ENCODE results near the gene UNC119B. TPM values are rescaled to one million over a fixed set of nuclear protein-coding genes. Genes with fewer than 3 reads are reported as not detected.

UNC119B gene
- total RNA-seq, 4 donors from 2014 or later: 44.1 to 65.3 (median 61.6) TPM

DNA sequence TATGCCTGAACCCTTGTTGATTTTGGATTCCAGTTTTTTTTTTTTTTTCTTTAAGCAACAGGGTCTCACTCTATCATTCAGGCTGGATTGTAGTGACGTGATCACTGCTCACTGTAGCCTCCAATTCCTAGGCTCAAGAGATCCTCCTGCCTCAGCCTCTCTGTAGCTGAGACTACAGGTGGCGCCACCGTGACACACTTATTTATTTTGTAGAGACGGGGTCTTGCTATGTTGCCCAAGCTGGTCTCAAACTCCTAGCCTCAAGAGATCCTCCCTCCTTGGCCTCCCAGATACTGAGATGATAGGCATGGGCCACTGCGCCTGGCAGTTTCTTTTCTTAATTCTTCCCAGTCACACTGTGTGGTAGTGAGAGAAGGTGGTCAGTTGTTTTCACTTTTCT, 40.5 kb downstream of the UNC119B start:
- 95 to 97% methylated on average over 5 of the region's 5 CpGs for WGBS, 2 donors
- Histone ChIP-seq H3K27me3 (no peaks in the 10 kb centered on the region), H3K9me3 (no peaks in the 10 kb centered on the region), H3K4me1 (no peaks in the 10 kb centered on the region), H3K36me3 (no peaks in the 10 kb centered on the region), H3K27ac (no peak overlapping the region), H3K4me3 (replicated peaks in 1 of 3) (no peak overlapping the region)
- intact Hi-C loops (cut with DNase I): no loop called here
- no peak for DNase-seq
- TF ChIP-seq, protein P1, sequence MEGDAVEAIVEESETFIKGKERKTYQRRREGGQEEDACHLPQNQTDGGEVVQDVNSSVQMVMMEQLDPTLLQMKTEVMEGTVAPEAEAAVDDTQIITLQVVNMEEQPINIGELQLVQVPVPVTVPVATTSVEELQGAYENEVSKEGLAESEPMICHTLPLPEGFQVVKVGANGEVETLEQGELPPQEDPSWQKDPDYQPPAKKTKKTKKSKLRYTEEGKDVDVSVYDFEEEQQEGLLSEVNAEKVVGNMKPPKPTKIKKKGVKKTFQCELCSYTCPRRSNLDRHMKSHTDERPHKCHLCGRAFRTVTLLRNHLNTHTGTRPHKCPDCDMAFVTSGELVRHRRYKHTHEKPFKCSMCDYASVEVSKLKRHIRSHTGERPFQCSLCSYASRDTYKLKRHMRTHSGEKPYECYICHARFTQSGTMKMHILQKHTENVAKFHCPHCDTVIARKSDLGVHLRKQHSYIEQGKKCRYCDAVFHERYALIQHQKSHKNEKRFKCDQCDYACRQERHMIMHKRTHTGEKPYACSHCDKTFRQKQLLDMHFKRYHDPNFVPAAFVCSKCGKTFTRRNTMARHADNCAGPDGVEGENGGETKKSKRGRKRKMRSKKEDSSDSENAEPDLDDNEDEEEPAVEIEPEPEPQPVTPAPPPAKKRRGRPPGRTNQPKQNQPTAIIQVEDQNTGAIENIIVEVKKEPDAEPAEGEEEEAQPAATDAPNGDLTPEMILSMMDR (IDR thresholded peaks at IDR 0.05): no peak
- TF ChIP-seq POLR2A (IDR thresholded peaks at IDR 0.05): no peak

DNA sequence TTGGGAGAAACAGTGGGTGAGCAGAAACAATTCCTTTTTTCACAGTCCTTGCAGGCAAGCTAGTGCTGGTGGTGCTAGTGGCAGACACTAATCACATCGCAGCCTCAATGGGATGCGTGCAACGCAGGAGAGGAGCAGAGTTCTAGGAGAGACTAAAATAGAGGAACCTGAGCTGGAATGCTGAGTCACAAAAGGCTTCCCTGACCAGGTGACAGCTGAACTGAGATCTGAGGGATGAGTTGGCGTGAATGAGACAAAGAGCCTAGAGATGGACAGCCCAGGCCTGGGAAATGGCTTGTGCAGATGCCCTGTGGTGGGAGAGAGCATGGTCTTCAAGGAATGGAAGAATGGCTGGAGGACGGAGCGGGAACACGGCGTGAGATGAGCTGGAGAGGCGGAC, 41.1 kb downstream of the UNC119B start:
- Histone ChIP-seq H3K4me1 (no peaks in the 10 kb centered on the region), H3K27ac (no peak overlapping the region), H3K9me3 (no peaks in the 10 kb centered on the region), H3K4me3 (replicated peaks in 1 of 3) (no peak overlapping the region), H3K27me3 (no peaks in the 10 kb centered on the region), H3K36me3 (no peaks in the 10 kb centered on the region)
- DNase-seq: no peak
- no peak for TF ChIP-seq POLR2A (IDR thresholded peaks at IDR 0.05)
- TF ChIP-seq, protein P1 (IDR thresholded peaks at IDR 0.05): no peak
- intact Hi-C loops (cut with DNase I): no loop called here
- WGBS, 2 donors: 96% methylated on average over 9 of the region's 9 CpGs

DNA sequence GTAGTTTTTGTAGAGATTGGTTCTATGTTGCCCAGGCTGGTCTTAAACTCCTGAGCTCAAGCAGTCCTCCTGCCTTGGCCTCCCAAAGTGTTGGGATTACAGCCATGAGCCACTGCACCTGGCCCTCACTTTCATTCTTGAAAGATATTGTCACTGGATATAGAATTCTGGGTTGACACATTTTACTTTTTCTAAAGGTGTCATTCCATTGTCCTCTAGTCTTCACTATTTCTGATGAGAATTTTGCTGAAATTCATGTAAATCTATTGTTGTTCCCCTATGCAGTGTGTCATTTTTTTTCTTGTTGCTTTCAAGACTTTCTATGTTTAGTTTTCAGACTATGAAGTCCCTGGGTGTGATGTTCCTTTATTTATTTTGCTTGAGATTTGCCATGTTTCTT, 44.5 kb downstream of the UNC119B start:
- Histone ChIP-seq H3K36me3 (no peaks in the 10 kb centered on the region), H3K27me3 (no peaks in the 10 kb centered on the region), H3K9me3 (no peaks in the 10 kb centered on the region), H3K4me1 (no peaks in the 10 kb centered on the region), H3K27ac (no peak overlapping the region), H3K4me3 (replicated peaks in 1 of 3) (no peak overlapping the region)
- no peak for TF ChIP-seq POLR2A (IDR thresholded peaks at IDR 0.05)
- TF ChIP-seq, protein P1 (IDR thresholded peaks at IDR 0.05): no peak
- intact Hi-C loops (cut with DNase I): no loop called here
- DNase-seq: no peak

DNA sequence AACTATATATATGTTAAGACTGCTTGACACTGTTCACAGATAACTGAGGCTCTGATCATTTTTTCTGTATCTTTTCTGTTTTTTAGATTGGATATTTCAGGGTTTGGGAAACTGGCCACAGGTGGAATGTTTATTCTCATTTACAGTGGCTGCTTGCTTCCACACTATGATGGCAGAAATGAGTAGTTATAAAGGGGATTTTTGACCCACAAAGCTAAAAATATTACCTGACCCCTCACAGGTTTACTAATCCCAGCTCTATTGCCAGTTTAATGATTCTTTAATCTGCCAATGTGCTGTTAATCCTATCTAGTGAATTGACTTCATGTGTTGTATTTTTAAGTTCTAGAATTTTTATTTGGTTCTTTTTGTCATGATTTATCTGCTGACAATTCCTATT, 45.0 kb downstream of the UNC119B start:
- Histone ChIP-seq H3K4me3 (replicated peaks in 1 of 3) (no peak overlapping the region), H3K36me3 (no peaks in the 10 kb centered on the region), H3K27ac (no peak overlapping the region), H3K27me3 (no peaks in the 10 kb centered on the region), H3K9me3 (no peaks in the 10 kb centered on the region), H3K4me1 (no peaks in the 10 kb centered on the region)
- intact Hi-C loops (cut with DNase I): no loop called here
- no peak for DNase-seq
- TF ChIP-seq, protein P1 (IDR thresholded peaks at IDR 0.05): no peak
- no peak for TF ChIP-seq POLR2A (IDR thresholded peaks at IDR 0.05)

DNA sequence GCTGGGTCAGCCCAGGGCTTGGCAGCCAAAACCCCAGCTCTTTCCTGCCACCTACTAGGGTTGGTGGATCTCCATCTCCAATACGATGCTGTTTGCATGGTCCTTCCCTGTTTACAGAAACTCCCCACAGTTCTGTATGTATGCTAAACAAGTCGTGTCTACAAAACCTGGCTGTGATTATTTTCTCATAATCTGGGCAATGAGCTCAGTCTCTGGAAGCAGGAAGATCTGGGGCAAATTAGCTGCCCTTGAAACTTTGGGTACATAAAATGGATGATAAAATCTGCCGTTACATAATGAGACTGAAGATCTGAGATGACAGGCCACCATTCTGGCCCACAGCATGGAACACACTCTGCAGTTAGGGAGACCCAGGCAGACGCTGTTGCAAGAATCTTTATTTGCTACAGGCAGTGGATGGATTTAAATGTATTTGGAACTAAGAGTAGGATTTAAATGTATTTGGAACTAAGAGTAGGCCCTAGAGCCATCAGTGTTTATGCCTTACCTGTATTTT, 47.0 kb downstream of the UNC119B start:
- Histone ChIP-seq H3K9me3 (no peaks in the 10 kb centered on the region), H3K27ac (no peak overlapping the region), H3K36me3 (no peaks in the 10 kb centered on the region), H3K4me1 (peaks cover 16 to 18% of the 10 kb centered on the region in 2 donors), H3K4me3 (replicated peaks in 1 of 3) (no peak overlapping the region), H3K27me3 (no peaks in the 10 kb centered on the region)
- no peak for DNase-seq
- intact Hi-C loops (cut with DNase I): no loop called here
- no peak for TF ChIP-seq POLR2A (IDR thresholded peaks at IDR 0.05)
- TF ChIP-seq, protein P1 (IDR thresholded peaks at IDR 0.05): no peak
- 91 to 97% methylated on average over 4 of the region's 4 CpGs for WGBS, 2 donors
